ENCODE data around the gene GTF2IRD1. TPM values are rescaled to one million over a fixed set of nuclear protein-coding genes. Genes with fewer than 3 reads are reported as not detected.

GTF2IRD1 gene
- total and polyA plus RNA-seq, 5 donors, result 10.6 to 29.9 (median 20.6) TPM

DNA sequence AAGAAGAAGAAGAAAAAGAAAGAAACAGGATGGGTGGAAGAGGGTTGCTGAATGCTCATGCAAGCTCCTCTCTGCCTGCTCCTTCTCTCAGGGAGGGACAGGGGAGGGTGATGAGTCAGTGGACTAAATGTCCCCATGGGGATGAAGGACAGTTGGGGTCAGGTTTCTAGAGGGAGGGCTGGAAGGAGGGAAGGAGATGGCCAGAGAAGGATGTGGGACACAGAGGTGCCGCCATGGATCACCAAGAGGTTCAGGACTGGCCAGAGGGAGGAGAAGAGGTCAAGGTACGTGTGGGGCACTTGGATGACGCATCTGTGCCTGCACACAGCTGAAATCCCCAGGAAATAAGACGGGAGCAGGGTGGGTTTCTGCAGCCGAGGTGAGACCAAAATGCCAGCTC lies 115.0 kb downstream of the GTF2IRD1 start:
- no peak overlapping the region for H3K4me3 ChIP-seq (ENCODE audit: low read length)
- H3K27me3 ChIP-seq (ENCODE audit: control insufficient read depth, insufficient read depth), result no peaks in the 10 kb centered on the region
- H3K4me1 ChIP-seq (ENCODE audit: control insufficient read depth, insufficient read depth, low read length), result no peaks in the 10 kb centered on the region
- H3K9me3 ChIP-seq (ENCODE audit: control insufficient read depth, low read length), result no peaks in the 10 kb centered on the region
- intact Hi-C loops (cut with DNase I), result loop anchor here (5.0 to 10.0 kb wide), 4 partner anchors 114 to 151 kb away; partner anchors contain the start of gene GTF2IRD1 (in 1 of the 4)
- no peak overlapping the region for H3K27ac ChIP-seq (ENCODE audit: low read length)
- 61% methylated on average over 5 of the region's 5 CpGs for WGBS
- DNase-seq (no peak), ATAC-seq (no peak)

DNA sequence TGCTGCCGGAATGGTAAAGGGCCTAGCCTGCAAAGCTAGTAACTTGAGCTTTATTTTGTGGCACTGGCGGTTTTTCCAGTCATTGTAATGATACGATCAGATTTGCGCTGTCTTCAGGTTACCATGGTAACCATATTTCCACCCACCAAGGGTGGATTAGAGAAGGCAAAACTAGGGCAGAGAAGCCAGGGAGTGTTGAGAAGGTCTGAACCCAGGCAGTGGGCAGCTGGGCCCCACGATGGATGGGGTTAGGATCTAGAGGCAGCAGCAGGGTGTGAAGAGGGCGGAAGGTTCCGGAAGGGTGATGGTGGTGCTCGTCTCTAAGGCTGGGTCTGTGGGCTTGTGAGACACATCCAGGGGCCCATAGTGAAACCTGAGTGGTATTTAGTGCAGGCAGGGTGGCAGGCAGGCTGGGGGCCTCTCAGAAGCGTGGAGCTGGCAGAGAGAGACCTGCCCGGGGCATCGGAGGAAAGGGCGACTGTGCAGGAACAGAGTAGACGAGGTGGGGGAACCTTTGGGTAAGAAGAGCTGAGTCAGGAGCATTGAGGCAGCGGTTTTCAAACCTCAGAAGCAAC lies 115.9 kb downstream of the GTF2IRD1 start:
- no peak overlapping the region for H3K4me3 ChIP-seq (ENCODE audit: low read length)
- WGBS, result 93% methylated on average over 14 of the region's 14 CpGs
- H3K4me1 ChIP-seq (ENCODE audit: control insufficient read depth, insufficient read depth, low read length), result no peaks in the 10 kb centered on the region
- ATAC-seq, result no peak
- H3K9me3 ChIP-seq (ENCODE audit: control insufficient read depth, low read length), result no peaks in the 10 kb centered on the region
- no peak overlapping the region for H3K27ac ChIP-seq (ENCODE audit: low read length)
- no peaks in the 10 kb centered on the region for H3K27me3 ChIP-seq (ENCODE audit: control insufficient read depth, insufficient read depth)
- intact Hi-C loops (cut with DNase I), result loop anchor here (5.0 to 10.0 kb wide), 4 partner anchors 115 to 152 kb away; partner anchors contain the start of gene GTF2IRD1 (in 1 of the 4)
- no peak for DNase-seq

DNA sequence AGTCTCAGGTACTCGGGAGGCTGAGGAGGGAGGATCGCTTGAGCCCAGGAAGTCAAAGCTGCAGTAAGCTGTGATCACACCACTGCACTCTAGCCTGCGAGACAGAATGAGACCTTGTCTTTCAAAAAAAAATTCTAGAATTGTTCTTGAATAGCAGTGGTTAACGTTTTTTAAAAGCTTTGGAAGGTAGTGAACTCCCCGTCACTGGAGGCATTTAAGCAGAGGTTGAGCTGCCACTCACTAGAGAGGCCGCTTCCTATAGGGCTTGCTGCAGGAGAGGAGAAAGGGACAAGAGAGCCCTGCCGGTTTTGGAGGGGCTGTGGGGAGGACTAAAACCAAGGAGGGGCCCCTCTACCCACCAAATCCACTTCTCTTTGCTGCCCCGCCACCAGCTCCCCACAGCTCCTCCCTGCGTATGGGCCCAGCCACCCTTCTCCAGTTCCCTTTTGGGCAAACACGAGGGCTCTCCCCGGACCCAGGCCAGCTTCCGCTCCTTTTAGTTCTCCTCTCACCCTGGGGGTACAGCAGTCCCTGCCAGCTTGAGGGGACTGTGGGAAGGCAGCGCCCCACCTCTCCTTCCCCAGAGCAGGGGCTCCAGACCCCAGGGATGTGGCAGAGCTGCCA lies 116.9 kb downstream of the GTF2IRD1 start:
- Histone ChIP-seq H3K27ac (ENCODE audit: low read length) (no peak overlapping the region), H3K4me3 (ENCODE audit: low read length) (no peak overlapping the region), H3K27me3 (ENCODE audit: control insufficient read depth, insufficient read depth) (no peaks in the 10 kb centered on the region), H3K9me3 (ENCODE audit: control insufficient read depth, low read length) (no peaks in the 10 kb centered on the region), H3K4me1 (ENCODE audit: control insufficient read depth, insufficient read depth, low read length) (peaks cover 2% of the 10 kb centered on the region)
- DNase-seq (no peak), ATAC-seq (no peak)
- 94% methylated on average over 13 of the region's 13 CpGs for WGBS
- intact Hi-C loops (cut with DNase I), result no loop called here

DNA sequence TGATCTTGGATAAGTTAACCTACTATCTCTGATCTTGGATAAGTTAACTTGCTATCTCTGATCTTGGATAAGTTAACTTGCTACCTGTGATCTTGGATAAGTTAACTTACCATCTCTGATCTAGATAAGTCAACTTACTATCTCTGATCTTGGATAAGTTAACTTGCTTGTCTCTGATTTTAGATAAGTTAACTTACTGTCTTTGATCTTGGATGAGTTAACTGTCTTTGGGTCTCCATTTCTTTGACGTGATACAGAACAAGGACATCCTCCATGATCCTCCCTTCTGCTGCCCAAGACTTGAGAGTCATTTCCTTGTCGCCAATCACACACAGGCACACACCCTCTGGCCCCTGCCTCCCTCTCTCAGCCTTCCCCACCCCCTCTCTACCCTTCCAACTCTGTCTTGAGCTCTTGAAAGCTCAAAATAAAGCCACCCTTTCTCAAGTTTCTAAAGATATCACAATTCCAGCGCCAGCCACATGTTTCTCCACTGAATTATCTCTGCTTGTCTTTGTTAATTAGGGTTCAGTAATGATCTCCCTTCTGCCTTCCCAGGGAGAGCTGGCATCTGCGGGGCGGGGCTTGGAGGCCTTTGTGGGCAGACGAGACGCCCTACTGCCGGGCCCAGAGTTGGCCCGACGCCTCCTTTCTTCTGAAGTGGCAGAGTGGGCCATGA lies 118.7 kb downstream of the GTF2IRD1 start:
- H3K27ac ChIP-seq (ENCODE audit: low read length), result peak overlapping the region; percentile 6
- peak in 2 of 3 donors; percentile 63 to 71 for DNase-seq
- intact Hi-C loops (cut with DNase I), result no loop called here

DNA sequence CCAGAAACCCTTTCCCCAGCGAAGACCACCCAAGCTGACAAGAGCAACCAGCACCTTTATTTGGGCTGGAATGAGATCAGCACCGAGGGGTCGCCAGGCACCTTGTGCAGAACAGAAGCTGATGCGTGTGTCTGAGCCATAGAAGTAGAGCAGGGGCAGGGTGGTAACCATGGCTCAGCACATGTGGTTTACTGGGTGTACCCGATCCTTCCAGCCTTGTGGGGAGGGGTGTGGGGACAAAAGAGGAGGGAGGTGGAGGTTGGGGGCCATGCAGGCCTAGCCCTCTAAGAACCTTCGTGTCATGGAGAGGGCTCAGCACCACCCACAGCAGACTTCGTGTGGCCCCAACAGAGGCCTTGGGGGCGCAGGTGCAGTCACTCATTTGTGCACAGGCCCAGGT lies 119.8 kb downstream of the GTF2IRD1 start:
- ATAC-seq (peak in 1 of 2 donors; percentile 6), DNase-seq (no peak)
- Histone ChIP-seq H3K4me1 (ENCODE audit: control insufficient read depth, insufficient read depth, low read length) (peaks cover 2% of the 10 kb centered on the region), H3K4me3 (ENCODE audit: low read length) (no peak overlapping the region), H3K9me3 (ENCODE audit: control insufficient read depth, low read length) (no peaks in the 10 kb centered on the region), H3K27me3 (ENCODE audit: control insufficient read depth, insufficient read depth) (no peaks in the 10 kb centered on the region), H3K27ac (ENCODE audit: low read length) (no peak overlapping the region)
- 89% methylated on average over 8 of the region's 8 CpGs for WGBS
- intact Hi-C loops (cut with DNase I), result no loop called here

More for the DNA sequence above, 118.7 kb downstream of the GTF2IRD1 start:
- H3K9me3 ChIP-seq (ENCODE audit: control insufficient read depth, low read length), result no peaks in the 10 kb centered on the region
- peaks cover 2% of the 10 kb centered on the region for H3K4me1 ChIP-seq (ENCODE audit: control insufficient read depth, insufficient read depth, low read length)
- no peak overlapping the region for H3K4me3 ChIP-seq (ENCODE audit: low read length)
- ATAC-seq, result peak; percentile 43 to 62
- H3K27me3 ChIP-seq (ENCODE audit: control insufficient read depth, insufficient read depth), result no peaks in the 10 kb centered on the region
- whole genome bisulfite sequencing, result 53% methylated on average over 10 of the region's 10 CpGs

DNA sequence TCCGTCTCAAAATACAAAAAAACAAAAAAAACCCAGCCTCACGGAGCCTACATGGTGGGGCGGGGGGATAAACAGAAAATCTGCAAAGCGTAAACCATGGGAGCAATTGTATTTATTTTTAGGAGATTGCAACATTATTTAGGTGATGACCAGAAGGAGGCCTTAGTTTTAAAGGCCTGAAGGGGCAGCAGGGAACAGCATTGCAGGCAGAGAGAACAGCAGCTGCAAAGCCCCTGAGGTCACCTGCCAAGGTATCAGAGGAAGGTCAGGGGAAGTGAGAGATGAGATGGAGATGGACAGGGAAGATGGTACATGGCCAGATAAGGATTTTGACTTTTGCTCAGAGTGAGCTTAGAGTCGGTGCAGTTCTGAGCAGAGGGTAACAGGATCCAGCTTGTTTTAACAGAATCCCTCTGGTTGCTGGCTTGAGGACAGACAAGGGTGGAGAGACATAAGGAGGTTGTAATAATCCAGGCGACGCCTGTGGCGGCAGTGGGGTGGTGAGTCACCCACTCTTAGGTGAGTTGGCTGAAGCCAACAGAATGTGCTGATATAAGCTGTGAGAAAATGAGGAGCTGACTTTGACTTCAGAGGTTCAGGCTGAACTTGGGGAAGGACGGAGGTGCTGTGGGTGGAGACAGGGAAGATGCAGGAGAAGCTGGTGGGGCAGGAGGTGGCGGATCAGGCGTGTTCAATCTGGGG lies 121.5 kb downstream of the GTF2IRD1 start:
- H3K27ac ChIP-seq (ENCODE audit: low read length), result no peak overlapping the region
- H3K27me3 ChIP-seq (ENCODE audit: control insufficient read depth, insufficient read depth), result no peaks in the 10 kb centered on the region
- H3K4me3 ChIP-seq (ENCODE audit: low read length), result no peak overlapping the region
- no peaks in the 10 kb centered on the region for H3K9me3 ChIP-seq (ENCODE audit: control insufficient read depth, low read length)
- peaks cover 2% of the 10 kb centered on the region for H3K4me1 ChIP-seq (ENCODE audit: control insufficient read depth, insufficient read depth, low read length)
- WGBS, result 87% methylated on average over 11 of the region's 11 CpGs
- intact Hi-C loops (cut with DNase I), result no loop called here
- ATAC-seq (peak in 1 of 2 donors; percentile 31), DNase-seq (no peak)

DNA sequence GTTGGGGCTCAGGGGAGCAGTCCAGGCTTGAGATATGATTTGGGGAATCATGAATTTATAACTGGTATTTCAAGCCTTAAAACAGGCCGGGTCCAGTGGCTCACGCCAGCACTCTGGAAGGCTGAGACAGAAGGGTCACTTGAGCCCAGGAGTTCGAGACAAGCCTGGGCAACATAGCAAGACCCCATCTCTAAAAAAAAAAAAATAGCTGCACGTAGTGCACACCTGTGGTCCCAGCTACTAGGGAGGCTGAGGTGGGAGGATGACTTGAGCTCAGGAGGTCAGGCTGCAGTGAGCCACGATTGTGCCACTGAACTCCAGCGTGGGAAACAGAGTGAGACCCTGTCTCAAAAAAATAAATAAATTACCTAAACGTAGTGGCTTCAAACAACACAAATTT lies 122.1 kb downstream of the GTF2IRD1 start:
- H3K4me3 ChIP-seq (ENCODE audit: low read length), result no peak overlapping the region
- DNase-seq, result no peak
- H3K27ac ChIP-seq (ENCODE audit: low read length), result no peak overlapping the region
- no peaks in the 10 kb centered on the region for H3K27me3 ChIP-seq (ENCODE audit: control insufficient read depth, insufficient read depth)
- 88% methylated on average over 7 of the region's 7 CpGs for WGBS
- peaks cover 6% of the 10 kb centered on the region for H3K4me1 ChIP-seq (ENCODE audit: control insufficient read depth, insufficient read depth, low read length)
- ATAC-seq, result no peak
- no peaks in the 10 kb centered on the region for H3K9me3 ChIP-seq (ENCODE audit: control insufficient read depth, low read length)
- intact Hi-C loops (cut with DNase I), result no loop called here

DNA sequence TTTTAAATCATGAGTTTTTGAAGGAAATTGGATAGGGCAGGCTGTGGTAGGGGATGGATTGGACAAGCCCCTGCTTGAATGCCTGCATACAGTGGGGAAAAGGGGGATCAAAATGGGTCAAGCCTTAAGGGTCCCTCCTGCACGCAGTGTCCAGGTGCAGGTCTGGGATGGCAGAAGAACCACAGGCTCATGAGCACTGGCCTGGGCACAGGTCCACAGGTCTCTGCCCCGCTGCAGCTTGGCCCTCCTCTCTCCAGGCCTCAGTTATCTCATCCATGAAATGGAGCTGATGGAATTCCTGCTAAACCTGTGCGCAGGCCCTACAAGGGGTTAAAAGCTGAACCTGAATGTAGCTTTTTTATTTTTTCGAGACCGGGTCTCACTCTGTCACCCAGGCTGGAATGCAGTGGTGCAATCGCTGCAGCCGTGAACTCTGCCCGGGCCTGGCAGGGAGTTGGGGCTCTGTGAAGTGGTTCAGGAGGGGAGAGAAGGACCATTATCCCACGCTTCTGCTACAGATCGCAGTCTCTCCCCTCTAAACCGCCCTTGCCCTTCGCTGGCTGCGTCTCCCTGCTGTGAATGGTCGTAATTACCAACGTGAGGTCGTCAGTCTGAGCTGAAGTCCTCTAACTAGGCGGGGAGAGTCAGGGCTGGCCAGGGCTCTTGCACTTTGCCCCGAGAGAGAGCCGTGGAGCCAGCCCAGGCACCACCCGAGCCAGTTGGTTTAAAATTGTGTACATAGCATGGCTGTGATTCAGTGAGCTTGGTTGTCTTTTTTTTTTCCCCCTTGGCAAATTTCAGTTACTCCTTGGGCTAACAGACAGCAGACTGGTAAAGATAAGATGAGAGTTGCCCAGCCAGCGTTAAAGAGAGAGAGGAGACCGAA lies 126.3 kb downstream of the GTF2IRD1 start:
- no peaks in the 10 kb centered on the region for H3K27me3 ChIP-seq (ENCODE audit: control insufficient read depth, insufficient read depth)
- WGBS, result 47% methylated on average over 22 of the region's 22 CpGs
- H3K9me3 ChIP-seq (ENCODE audit: control insufficient read depth, low read length), result no peaks in the 10 kb centered on the region
- H3K4me1 ChIP-seq (ENCODE audit: control insufficient read depth, insufficient read depth, low read length), result peaks cover 6% of the 10 kb centered on the region
- ATAC-seq (peak; percentile 48 to 74), DNase-seq (peak; percentile 63 to 74 (median 72))
- H3K27ac ChIP-seq (ENCODE audit: low read length), result peak overlapping the region; percentile 24
- H3K4me3 ChIP-seq (ENCODE audit: low read length), result no peak overlapping the region
- intact Hi-C loops (cut with DNase I), result no loop called here

DNA sequence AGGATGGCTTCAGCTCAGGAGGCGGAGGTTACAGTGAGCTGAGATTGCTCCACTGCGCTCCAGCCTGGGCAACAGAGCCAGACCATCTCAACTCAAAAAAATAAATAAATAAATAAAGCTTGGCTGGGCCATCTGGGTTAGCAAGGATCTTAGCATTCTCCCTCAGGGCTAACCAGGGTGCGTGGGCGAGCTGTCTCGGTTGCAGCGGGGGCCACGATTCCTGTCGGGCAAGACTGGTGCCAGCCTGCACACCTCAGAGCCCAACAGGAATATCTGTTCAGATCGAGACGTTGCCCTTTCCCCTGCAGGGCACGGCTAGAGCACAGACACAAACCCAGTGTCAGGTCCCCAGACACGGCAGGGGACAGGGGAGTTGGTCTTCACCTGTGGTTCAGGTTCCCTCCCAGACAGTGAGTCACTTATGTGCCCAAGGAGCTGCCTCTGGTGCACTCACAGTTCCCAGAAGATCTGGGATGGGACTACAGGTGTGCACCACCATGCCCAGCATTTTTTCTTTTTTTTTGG lies 128.3 kb downstream of the GTF2IRD1 start:
- Histone ChIP-seq H3K4me1 (ENCODE audit: control insufficient read depth, insufficient read depth, low read length) (peaks cover 3% of the 10 kb centered on the region), H3K27me3 (ENCODE audit: control insufficient read depth, insufficient read depth) (no peaks in the 10 kb centered on the region), H3K9me3 (ENCODE audit: control insufficient read depth, low read length) (no peaks in the 10 kb centered on the region), H3K27ac (ENCODE audit: low read length) (no peak overlapping the region), H3K4me3 (ENCODE audit: low read length) (no peak overlapping the region)
- no peak for ATAC-seq
- DNase-seq, result no peak
- 87% methylated on average over 12 of the region's 12 CpGs for WGBS
- intact Hi-C loops (cut with DNase I), result no loop called here

DNA sequence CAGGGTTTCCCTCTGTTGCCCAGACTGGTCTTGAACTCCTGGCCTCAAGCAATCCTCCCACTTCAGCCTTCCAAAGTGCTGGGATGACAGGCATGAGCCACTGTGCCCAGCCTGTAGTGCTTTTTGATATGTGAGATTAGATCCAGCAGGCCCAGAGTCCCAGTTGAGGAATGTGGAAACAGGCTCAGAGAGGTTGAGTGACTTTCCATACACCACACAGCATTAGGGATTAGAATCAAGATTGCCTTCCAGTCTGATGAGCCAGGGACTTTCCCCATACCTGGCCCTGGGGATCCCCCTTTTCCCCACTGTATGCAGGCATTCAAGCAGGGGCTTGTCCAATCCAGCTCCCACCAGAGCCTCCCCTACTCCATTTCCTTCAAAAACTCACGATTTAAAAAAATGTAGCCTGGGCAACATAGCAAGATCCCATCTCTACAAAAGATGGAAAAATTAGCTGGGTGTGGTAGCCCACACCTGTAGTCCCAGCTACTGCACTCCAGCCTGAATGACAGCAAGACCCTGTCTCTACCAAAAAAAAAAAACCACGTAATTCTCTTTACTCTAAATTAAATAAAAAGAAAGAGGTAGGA lies 128.8 kb downstream of the GTF2IRD1 start:
- no peaks in the 10 kb centered on the region for H3K9me3 ChIP-seq (ENCODE audit: control insufficient read depth, low read length)
- H3K27me3 ChIP-seq (ENCODE audit: control insufficient read depth, insufficient read depth), result no peaks in the 10 kb centered on the region
- intact Hi-C loops (cut with DNase I), result no loop called here
- no peak for DNase-seq
- no peak for ATAC-seq
- H3K27ac ChIP-seq (ENCODE audit: low read length), result no peak overlapping the region
- H3K4me1 ChIP-seq (ENCODE audit: control insufficient read depth, insufficient read depth, low read length), result peaks cover 3% of the 10 kb centered on the region
- H3K4me3 ChIP-seq (ENCODE audit: low read length), result no peak overlapping the region
- WGBS, result 84% methylated on average over 2 of the region's 2 CpGs
